ENCODE measurements around the gene VPS37D. TPM values are rescaled to one million over a fixed set of nuclear protein-coding genes. Genes with fewer than 3 reads are reported as not detected.

Gene VPS37D
- total RNA-seq, 1 experiment from 2014 or later: 8.3 TPM

DNA sequence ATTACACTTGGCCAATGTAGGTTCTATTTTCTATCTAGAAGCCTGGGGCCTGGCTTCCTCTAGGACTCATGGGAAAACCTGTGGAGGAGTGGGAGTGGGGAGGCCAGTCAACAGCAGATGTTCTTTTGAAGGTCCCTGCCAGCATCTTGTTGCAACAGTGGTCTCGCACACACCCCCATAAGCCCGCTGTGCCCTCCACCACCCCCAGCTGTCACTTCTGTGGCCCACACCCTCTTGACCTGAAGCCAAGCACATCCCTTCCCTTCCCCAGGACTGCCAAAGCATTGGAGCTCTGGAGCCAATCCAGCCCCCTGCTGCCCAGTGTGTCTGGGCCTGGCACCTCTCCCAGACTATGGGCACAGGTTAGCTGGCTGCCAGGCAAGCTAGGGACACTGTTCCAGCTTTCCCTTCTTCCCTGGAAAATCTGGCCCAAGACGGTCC lies 53.8 kb downstream of the VPS37D start:
- H3K4me2 ChIP-seq: no peak overlapping the region
- no peak overlapping the region for H3K4me3 ChIP-seq
- no peaks in the 10 kb centered on the region for H3K36me3 ChIP-seq (ENCODE audit: low read depth)
- no peak for TF ChIP-seq EZH2 (IDR thresholded peaks at IDR 0.05; ENCODE audit: low read depth)
- TF ChIP-seq, protein P1, sequence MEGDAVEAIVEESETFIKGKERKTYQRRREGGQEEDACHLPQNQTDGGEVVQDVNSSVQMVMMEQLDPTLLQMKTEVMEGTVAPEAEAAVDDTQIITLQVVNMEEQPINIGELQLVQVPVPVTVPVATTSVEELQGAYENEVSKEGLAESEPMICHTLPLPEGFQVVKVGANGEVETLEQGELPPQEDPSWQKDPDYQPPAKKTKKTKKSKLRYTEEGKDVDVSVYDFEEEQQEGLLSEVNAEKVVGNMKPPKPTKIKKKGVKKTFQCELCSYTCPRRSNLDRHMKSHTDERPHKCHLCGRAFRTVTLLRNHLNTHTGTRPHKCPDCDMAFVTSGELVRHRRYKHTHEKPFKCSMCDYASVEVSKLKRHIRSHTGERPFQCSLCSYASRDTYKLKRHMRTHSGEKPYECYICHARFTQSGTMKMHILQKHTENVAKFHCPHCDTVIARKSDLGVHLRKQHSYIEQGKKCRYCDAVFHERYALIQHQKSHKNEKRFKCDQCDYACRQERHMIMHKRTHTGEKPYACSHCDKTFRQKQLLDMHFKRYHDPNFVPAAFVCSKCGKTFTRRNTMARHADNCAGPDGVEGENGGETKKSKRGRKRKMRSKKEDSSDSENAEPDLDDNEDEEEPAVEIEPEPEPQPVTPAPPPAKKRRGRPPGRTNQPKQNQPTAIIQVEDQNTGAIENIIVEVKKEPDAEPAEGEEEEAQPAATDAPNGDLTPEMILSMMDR (conservative IDR thresholded peaks at IDR 0.05): no peak
- H3K9me2 ChIP-seq (ENCODE audit: insufficient read depth): no peaks in the 10 kb centered on the region
- ChIA-PET POLR2A (ENCODE audit: unreplicated experiment) (interaction anchor here (0.6 to 0.7 kb wide), 3 partner anchors 17 to 161 kb away, joined by 4 read pairs; partner anchors contain the start of gene ABHD11), CTCF (interaction anchor here (0.5 to 1.2 kb wide), 3 partner anchors 23 to 116 kb away, joined by 4 to 13 read pairs (median 7); no protein-coding TSS in a partner anchor)
- peak in 1 of 2 experiments; percentile 76 for DNase-seq
- H3K27ac ChIP-seq: no peak overlapping the region
- no TSS peak for BruUV-seq (replicated peaks)
- H3K4me1 ChIP-seq (replicated peaks; ENCODE audit: insufficient read depth): peaks cover 34% of the 10 kb centered on the region
- H4K20me1 ChIP-seq (ENCODE audit: insufficient read depth): peaks cover 5% of the 10 kb centered on the region
- H3K9me3 ChIP-seq (ENCODE audit: insufficient read depth, low read depth): no peaks in the 10 kb centered on the region
- peaks cover 42% of the 10 kb centered on the region for H3F3A ChIP-seq (ENCODE audit: insufficient read depth, low read depth)
- H3K27me3 ChIP-seq (ENCODE audit: insufficient read depth, low read depth): no peaks in the 10 kb centered on the region
- H2AFZ ChIP-seq: no peak overlapping the region
- peaks cover 30% of the 10 kb centered on the region for H3K79me2 ChIP-seq (ENCODE audit: low read depth)
- intact Hi-C loops (cut with micrococcal nuclease; ENCODE audit: unreplicated experiment): no loop called here

Small RNAs within 50 kb of the gene (microRNA-seq; reads per million reads assigned to microRNA genes)
- gene MIR4284 (ENCODE audit: borderline number of aligned reads, borderline replicate concordance): not detected

Other genes with a start within 250 kb of the VPS37D start
- gene FZD9, start 234.1 kb upstream of the VPS37D start, total RNA-seq (2021): 0.92 and 1.3 TPM in 2 replicates
- gene BAZ1B, start 145.5 kb upstream of the VPS37D start, total RNA-seq (2021): 73.6 and 88.4 TPM in 2 replicates
- 57.1 and 70.4 TPM in 2 replicates for gene BCL7B, start 110.1 kb upstream of the VPS37D start, total RNA-seq (2021)
- gene TBL2, start 89.3 kb upstream of the VPS37D start, total RNA-seq (2021): 43.9 and 49.2 TPM in 2 replicates
- 24.9 and 32.0 TPM in 2 replicates for gene MLXIPL, start 43.3 kb upstream of the VPS37D start, total RNA-seq (2021)
- gene DNAJC30, start 15.6 kb downstream of the VPS37D start, total RNA-seq (2021): 8.0 and 9.5 TPM in 2 replicates
- 122 and 158 TPM in 2 replicates for gene BUD23, start 15.8 kb downstream of the VPS37D start, total RNA-seq (2021)
- gene STX1A, start 51.8 kb downstream of the VPS37D start, total RNA-seq (2021): 39.1 and 40.5 TPM in 2 replicates
- 74.4 and 92.6 TPM in 2 replicates for gene ABHD11, start 71.0 kb downstream of the VPS37D start, total RNA-seq (2021)
- gene CLDN3, start 102.4 kb downstream of the VPS37D start, total RNA-seq (2021): 31.3 and 45.2 TPM in 2 replicates
- 498 and 602 TPM in 2 replicates for gene CLDN4, start 163.2 kb downstream of the VPS37D start, total RNA-seq (2021)
- 23.2 and 34.7 TPM in 2 replicates for gene METTL27, start 174.7 kb downstream of the VPS37D start, total RNA-seq (2021)
- gene TMEM270, start 193.3 kb downstream of the VPS37D start, total RNA-seq (2021): 0.48 and 0.72 TPM in 2 replicates

Measured in PC-9 (cell line).